OCI-LY1 (cell line): ENCODE data around the gene XKR8.

Experiments
- H2AFZ ChIP-seq: fragments of 200-600 bp; sonication (generic), shearing (Covaris generic); 2 replicates; pipeline ENCODE4 v1.6.0; 2014; ENCODE audit warnings: antibody characterized with exemption, mild to moderate bottlenecking, low read length
- H3F3A ChIP-seq: fragments of 200-600 bp; sonication (generic), shearing (Covaris generic); 2 replicates; pipeline ENCODE4 v1.6.0; 2014; ENCODE audit warnings: mild to moderate bottlenecking, antibody characterized with exemption, low read length, moderate library complexity; ENCODE audit not compliant: insufficient read depth
- H3K27ac ChIP-seq: fragments of 200-600 bp; sonication (generic); 2 replicates; pipeline ENCODE4 v1.5.1; 2014; ENCODE audit warnings: low read length, mixed run types, mild to moderate bottlenecking, low read depth; ENCODE audit not compliant: poor library complexity, severe bottlenecking
- H3K27me3 ChIP-seq: fragments of 200-600 bp; sonication (generic); 2 replicates; pipeline ENCODE4 v1.6.0; 2014; ENCODE audit warnings: antibody characterized with exemption, mild to moderate bottlenecking, low read length, moderate library complexity; ENCODE audit not compliant: insufficient read depth
- H3K36me3 ChIP-seq: fragments of 200-600 bp; sonication (generic); 2 replicates; pipeline ENCODE4 v1.6.1; 2014; ENCODE audit warnings: mild to moderate bottlenecking, antibody characterized with exemption, low read length, moderate library complexity, mixed read lengths; ENCODE audit not compliant: insufficient read depth
- H3K4me1 ChIP-seq: fragments of 200-600 bp; sonication (generic); 2 replicates; pipeline ENCODE4 v1.5.1; 2014; ENCODE audit warnings: mild to moderate bottlenecking, low read length, moderate library complexity; ENCODE audit not compliant: insufficient read depth, severe bottlenecking
- H3K4me2 ChIP-seq: fragments of 200-600 bp; sonication (generic), shearing (Covaris generic); 2 replicates; pipeline ENCODE4 v1.6.1; 2014; ENCODE audit warnings: low read length
- H3K4me3 ChIP-seq: fragments of 200-600 bp; sonication (generic); 2 replicates; pipeline ENCODE4 v1.5.1; 2014; ENCODE audit warnings: low read length, low read depth, mild to moderate bottlenecking, mixed read lengths; ENCODE audit not compliant: poor library complexity, severe bottlenecking
- H3K79me2 ChIP-seq: fragments of 200-600 bp; shearing (Covaris generic); 2 replicates; pipeline ENCODE4 v1.6.1; 2016; ENCODE audit warnings: mixed run types, low read length, mixed read lengths; ENCODE audit not compliant: insufficient read depth
- H3K9ac ChIP-seq: fragments of 200-600 bp; sonication (generic), shearing (Covaris generic); 2 replicates; pipeline ENCODE4 v1.6.1; 2014; ENCODE audit warnings: mild to moderate bottlenecking, low read length, mixed read lengths
- H3K9me2 ChIP-seq: fragments of 200-600 bp; sonication (generic), shearing (Covaris generic); 2 replicates; pipeline ENCODE4 v1.6.1; 2014; ENCODE audit warnings: low read depth, mild to moderate bottlenecking, low read length, mixed read lengths
- H3K9me3 ChIP-seq: fragments of 200-600 bp; shearing (Covaris generic); 2 replicates; pipeline ENCODE4 v1.6.1; 2014; ENCODE audit warnings: low read length, mixed read lengths
- H4K20me1 ChIP-seq: fragments of 200-600 bp; sonication (generic), shearing (Covaris generic); 2 replicates; pipeline ENCODE4 v1.6.0; 2016; ENCODE audit warnings: mild to moderate bottlenecking, low read length; ENCODE audit not compliant: insufficient read depth
- EZH2 ChIP-seq: fragments of 200-600 bp; sonication (generic), shearing (Covaris generic); IDR thresholded peaks from 2 replicates; pipeline ENCODE4 v1.8.0; 2017; ENCODE audit warnings: borderline replicate concordance, mixed run types, mild to moderate bottlenecking, antibody characterized with exemption, low read length, moderate library complexity, mixed read lengths
- TF ChIP-seq, protein P1 (sequence below): fragments of 200-600 bp; sonication (generic), shearing (Covaris generic); IDR thresholded peaks from 2 replicates; pipeline ENCODE4 v1.5.1; 2017; ENCODE audit warnings: mild to moderate bottlenecking, antibody characterized with exemption, low read length, moderate library complexity, mixed read lengths

Gene XKR8

DNA sequence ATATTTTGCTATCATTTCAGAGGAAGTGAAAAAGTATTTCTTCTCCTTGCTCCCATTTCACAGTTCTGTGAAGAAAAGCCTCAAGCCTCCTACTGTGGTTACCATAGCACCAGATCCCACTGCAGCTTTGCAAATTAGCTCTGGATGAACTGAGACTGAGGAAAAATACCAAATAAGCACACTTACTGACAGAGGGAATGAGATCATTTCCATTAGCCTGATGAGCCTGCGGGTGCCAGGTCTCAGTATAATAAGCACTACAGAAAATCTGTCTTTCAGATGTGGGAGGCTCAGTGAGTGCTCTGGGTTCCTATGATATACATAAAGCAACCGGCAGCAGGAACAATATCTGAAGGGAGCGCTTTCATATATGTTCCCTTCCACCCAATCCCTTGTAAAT, 21.4 kb downstream of the XKR8 start:
- Histone ChIP-seq H2AFZ (no peak overlapping the region), H3K9ac (no peak overlapping the region), H3K36me3 (peaks cover 13% of the 10 kb centered on the region; the same call in 1 of the 2 replicates), H3F3A (no peaks in the 10 kb centered on the region), H3K9me3 (no peaks in the 10 kb centered on the region), H4K20me1 (no peaks in the 10 kb centered on the region), H3K4me1 (no peaks in the 10 kb centered on the region), H3K9me2 (no peaks in the 10 kb centered on the region), H3K4me3 (no peak overlapping the region), H3K79me2 (no peaks in the 10 kb centered on the region), H3K27me3 (no peaks in the 10 kb centered on the region), H3K4me2 (no peak overlapping the region), H3K27ac (no peak overlapping the region)
- TF ChIP-seq, protein P1, sequence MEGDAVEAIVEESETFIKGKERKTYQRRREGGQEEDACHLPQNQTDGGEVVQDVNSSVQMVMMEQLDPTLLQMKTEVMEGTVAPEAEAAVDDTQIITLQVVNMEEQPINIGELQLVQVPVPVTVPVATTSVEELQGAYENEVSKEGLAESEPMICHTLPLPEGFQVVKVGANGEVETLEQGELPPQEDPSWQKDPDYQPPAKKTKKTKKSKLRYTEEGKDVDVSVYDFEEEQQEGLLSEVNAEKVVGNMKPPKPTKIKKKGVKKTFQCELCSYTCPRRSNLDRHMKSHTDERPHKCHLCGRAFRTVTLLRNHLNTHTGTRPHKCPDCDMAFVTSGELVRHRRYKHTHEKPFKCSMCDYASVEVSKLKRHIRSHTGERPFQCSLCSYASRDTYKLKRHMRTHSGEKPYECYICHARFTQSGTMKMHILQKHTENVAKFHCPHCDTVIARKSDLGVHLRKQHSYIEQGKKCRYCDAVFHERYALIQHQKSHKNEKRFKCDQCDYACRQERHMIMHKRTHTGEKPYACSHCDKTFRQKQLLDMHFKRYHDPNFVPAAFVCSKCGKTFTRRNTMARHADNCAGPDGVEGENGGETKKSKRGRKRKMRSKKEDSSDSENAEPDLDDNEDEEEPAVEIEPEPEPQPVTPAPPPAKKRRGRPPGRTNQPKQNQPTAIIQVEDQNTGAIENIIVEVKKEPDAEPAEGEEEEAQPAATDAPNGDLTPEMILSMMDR = no peak
- TF ChIP-seq EZH2 = no peak

DNA sequence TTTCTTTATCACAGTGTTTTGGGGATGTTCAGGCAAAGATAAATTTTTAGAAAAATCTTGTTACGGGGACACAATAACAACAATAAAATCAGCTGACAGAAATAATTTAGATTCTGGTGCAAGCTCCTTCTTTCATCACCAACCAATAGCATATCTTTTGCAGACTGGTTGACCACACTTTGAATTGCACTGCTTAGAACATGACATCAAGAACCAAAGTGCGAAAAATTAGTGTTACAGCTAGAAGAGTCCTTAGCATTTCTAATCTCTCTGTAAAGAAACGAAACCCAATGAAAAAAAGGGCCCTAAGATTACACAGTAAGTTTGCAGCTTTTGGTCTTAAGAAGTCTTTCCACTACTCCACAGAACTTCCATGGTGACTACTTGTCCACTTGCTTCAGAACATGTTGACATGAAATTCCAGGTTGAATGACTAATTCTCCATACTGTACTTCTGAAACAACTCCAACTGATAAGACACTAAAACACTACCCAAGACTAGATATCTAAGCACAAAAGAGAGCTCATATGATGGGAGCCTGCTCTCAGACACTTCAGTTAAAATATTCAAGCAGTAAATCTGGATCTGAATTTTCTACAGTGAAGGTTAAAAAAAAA, 31.3 kb downstream of the XKR8 start:
- no peak overlapping the region for H3K9ac ChIP-seq
- no peaks in the 10 kb centered on the region for H3K9me2 ChIP-seq
- H3K4me1 ChIP-seq = peaks cover 3% of the 10 kb centered on the region
- no peak overlapping the region for H3K4me2 ChIP-seq
- no peaks in the 10 kb centered on the region for H3K27me3 ChIP-seq
- H3K27ac ChIP-seq = no peak overlapping the region
- H3F3A ChIP-seq = no peaks in the 10 kb centered on the region
- H3K9me3 ChIP-seq = no peaks in the 10 kb centered on the region
- H3K4me3 ChIP-seq = no peak overlapping the region
- no peaks in the 10 kb centered on the region for H4K20me1 ChIP-seq
- H2AFZ ChIP-seq = no peak overlapping the region
- no peaks in the 10 kb centered on the region for H3K79me2 ChIP-seq
- peaks cover 80% of the 10 kb centered on the region for H3K36me3 ChIP-seq
- TF ChIP-seq EZH2 = no peak
- TF ChIP-seq, protein P1 = no peak

DNA sequence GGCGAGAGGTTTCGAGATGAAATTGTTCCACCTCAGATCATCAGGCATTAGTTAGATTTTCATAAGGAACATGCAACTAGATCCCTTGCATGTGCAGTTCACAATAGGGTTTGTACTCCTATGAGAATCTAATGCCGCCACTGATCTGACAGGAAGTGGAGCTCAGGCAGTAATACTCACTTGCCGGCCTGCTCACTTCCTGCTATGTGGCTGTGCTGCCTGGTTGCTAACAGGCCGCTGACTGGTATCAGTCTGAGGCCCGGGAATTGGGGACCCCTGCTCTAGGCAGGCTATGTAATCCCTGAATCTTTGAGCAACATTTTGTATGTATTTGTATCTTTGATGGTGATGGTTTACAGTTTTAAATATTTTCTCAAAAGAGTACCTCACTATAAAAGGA, 32.5 kb downstream of the XKR8 start:
- Histone ChIP-seq H2AFZ (no peak overlapping the region), H3K36me3 (peaks cover 90% of the 10 kb centered on the region), H3K9me3 (no peaks in the 10 kb centered on the region), H3K27ac (no peak overlapping the region), H3K9ac (no peak overlapping the region), H4K20me1 (no peaks in the 10 kb centered on the region), H3K4me2 (no peak overlapping the region), H3F3A (no peaks in the 10 kb centered on the region), H3K4me1 (peaks cover 3% of the 10 kb centered on the region), H3K27me3 (no peaks in the 10 kb centered on the region), H3K79me2 (no peaks in the 10 kb centered on the region), H3K9me2 (no peaks in the 10 kb centered on the region), H3K4me3 (no peak overlapping the region)
- TF ChIP-seq, protein P1 = no peak
- no peak for TF ChIP-seq EZH2
